ENCODE measurements around the gene RNF8.
"Not testable (repeated sequence)": the region's sequence is repeated elsewhere in the genome, so short reads cannot be mapped to it uniquely, and the experiment has no call there.

- not testable (repeated sequence) for TF ChIP-seq EZH2 (IDR thresholded peaks at IDR 0.05; ENCODE audit: borderline replicate concordance, low read depth, low read length, severe bottlenecking)
- TF ChIP-seq, protein P1, sequence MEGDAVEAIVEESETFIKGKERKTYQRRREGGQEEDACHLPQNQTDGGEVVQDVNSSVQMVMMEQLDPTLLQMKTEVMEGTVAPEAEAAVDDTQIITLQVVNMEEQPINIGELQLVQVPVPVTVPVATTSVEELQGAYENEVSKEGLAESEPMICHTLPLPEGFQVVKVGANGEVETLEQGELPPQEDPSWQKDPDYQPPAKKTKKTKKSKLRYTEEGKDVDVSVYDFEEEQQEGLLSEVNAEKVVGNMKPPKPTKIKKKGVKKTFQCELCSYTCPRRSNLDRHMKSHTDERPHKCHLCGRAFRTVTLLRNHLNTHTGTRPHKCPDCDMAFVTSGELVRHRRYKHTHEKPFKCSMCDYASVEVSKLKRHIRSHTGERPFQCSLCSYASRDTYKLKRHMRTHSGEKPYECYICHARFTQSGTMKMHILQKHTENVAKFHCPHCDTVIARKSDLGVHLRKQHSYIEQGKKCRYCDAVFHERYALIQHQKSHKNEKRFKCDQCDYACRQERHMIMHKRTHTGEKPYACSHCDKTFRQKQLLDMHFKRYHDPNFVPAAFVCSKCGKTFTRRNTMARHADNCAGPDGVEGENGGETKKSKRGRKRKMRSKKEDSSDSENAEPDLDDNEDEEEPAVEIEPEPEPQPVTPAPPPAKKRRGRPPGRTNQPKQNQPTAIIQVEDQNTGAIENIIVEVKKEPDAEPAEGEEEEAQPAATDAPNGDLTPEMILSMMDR (IDR thresholded peaks at IDR 0.05; ENCODE audit: borderline replicate concordance, extremely low read depth, low read length, poor library complexity, severe bottlenecking): not testable (repeated sequence)
Measured at GRCh38 chr6:37307484-37307883, 46.3 kb upstream of the RNF8 start.
